Osteocyte (in vitro differentiated cells): ENCODE results near the gene NEMF. TPM values are rescaled to one million over a fixed set of nuclear protein-coding genes. Genes with fewer than 3 reads are reported as not detected.

Experiments used
- DNase-seq: peaks from one replicate; pipeline ENCODE4 v3.0.0; 2021; ENCODE audit warnings: mixed read lengths; ENCODE audit not compliant: unreplicated experiment; ENCODE audit errors: extremely low spot score
- H3K27ac Mint-ChIP-seq: one replicate; pipeline ENCODE4 v1.8.0; 2021; ENCODE audit warnings: mild to moderate bottlenecking, mixed read lengths; ENCODE audit not compliant: unreplicated experiment
- H3K27me3 Mint-ChIP-seq: one replicate; pipeline ENCODE4 v1.8.0; 2021; ENCODE audit warnings: mixed read lengths; ENCODE audit not compliant: unreplicated experiment
- H3K36me3 Mint-ChIP-seq: one replicate; pipeline ENCODE4 v1.8.0; 2021; ENCODE audit warnings: mixed read lengths; ENCODE audit not compliant: unreplicated experiment
- H3K4me1 Mint-ChIP-seq: one replicate; pipeline ENCODE4 v1.8.0; 2021; ENCODE audit warnings: mixed read lengths; ENCODE audit not compliant: unreplicated experiment
- H3K4me3 Mint-ChIP-seq: one replicate; pipeline ENCODE4 v1.8.0; 2021; ENCODE audit warnings: mild to moderate bottlenecking, moderate library complexity, mixed read lengths; ENCODE audit not compliant: unreplicated experiment
- H3K9me3 Mint-ChIP-seq: one replicate; pipeline ENCODE4 v1.8.0; 2021; ENCODE audit warnings: mixed read lengths; ENCODE audit not compliant: unreplicated experiment
- CTCF ChIP-seq: fragments of 200-600 bp; sonication (generic); IDR thresholded peaks from 2 replicates; pipeline ENCODE4 v1.5.0; 2021; ENCODE audit warnings: antibody characterized with exemption, mild to moderate bottlenecking, moderate library complexity
- total RNA-seq: library from RNA; stranded (reverse); gene quantifications from 2 replicates; pipeline ENCODE4 v1.2.1, GENCODE V29; 2021

Gene NEMF
- total RNA-seq, 1 donor from 2014 or later: 71.3 TPM

DNA sequence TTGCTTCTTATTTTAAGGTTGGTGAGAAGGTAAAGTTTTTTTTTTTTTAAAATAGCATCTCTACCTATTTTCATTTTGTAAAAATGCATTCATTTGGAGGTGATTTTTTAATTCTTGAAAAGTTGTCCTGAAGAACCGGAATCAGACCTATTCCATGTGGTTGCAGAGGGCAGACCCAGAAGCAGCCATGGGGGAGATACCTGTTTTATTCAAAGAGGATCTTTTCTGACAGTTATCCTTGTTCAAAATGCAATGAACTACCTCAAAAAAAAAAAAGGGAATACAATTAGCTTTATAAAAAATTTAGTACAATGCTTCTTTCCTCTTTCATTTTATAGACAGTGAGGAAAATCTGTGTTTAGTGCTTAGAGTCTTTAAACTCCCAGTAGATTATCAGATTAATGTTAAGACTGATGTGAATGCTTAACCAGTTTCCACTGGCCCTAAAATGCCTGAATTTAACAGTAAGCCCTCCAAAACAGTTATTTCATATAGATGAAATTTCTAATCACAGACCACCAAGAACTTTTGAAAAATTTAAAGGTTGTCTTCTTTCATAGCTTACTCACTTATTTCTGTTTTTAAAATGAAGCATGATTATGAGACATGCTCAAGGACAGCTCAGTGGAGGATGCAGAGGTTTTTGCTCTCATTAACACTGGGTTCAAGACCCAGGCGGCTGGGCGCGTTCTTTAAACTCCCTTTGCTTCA lies 8.6 kb upstream of the NEMF start:
- no peak for DNase-seq
- Mint-ChIP-seq H3K4me3 (no peak overlapping the region), H3K27ac (no peak overlapping the region), H3K9me3 (no peaks in the 10 kb centered on the region), H3K27me3 (no peaks in the 10 kb centered on the region), H3K4me1 (peaks cover 17% of the 10 kb centered on the region), H3K36me3 (no peaks in the 10 kb centered on the region)
- no peak for TF ChIP-seq CTCF

GRCh38 chr14:49858383-49858782 lies 5.8 kb upstream of the NEMF start:
- no peaks in the 10 kb centered on the region for H3K9me3 Mint-ChIP-seq
- no peak for DNase-seq
- peaks cover 23% of the 10 kb centered on the region for H3K4me1 Mint-ChIP-seq
- no peak for TF ChIP-seq CTCF
- no peak overlapping the region for H3K4me3 Mint-ChIP-seq
- H3K27me3 Mint-ChIP-seq: no peaks in the 10 kb centered on the region
- H3K36me3 Mint-ChIP-seq: no peaks in the 10 kb centered on the region
- no peak overlapping the region for H3K27ac Mint-ChIP-seq

- Mint-ChIP-seq H3K4me3 (no peak overlapping the region), H3K9me3 (no peaks in the 10 kb centered on the region), H3K27ac (no peak overlapping the region), H3K36me3 (no peaks in the 10 kb centered on the region), H3K27me3 (no peaks in the 10 kb centered on the region), H3K4me1 (peaks cover 27% of the 10 kb centered on the region)
- TF ChIP-seq CTCF: no peak
- no peak for DNase-seq
These were observed 4.9 kb upstream of the NEMF start for GRCh38 chr14:49857427-49858003.

DNA sequence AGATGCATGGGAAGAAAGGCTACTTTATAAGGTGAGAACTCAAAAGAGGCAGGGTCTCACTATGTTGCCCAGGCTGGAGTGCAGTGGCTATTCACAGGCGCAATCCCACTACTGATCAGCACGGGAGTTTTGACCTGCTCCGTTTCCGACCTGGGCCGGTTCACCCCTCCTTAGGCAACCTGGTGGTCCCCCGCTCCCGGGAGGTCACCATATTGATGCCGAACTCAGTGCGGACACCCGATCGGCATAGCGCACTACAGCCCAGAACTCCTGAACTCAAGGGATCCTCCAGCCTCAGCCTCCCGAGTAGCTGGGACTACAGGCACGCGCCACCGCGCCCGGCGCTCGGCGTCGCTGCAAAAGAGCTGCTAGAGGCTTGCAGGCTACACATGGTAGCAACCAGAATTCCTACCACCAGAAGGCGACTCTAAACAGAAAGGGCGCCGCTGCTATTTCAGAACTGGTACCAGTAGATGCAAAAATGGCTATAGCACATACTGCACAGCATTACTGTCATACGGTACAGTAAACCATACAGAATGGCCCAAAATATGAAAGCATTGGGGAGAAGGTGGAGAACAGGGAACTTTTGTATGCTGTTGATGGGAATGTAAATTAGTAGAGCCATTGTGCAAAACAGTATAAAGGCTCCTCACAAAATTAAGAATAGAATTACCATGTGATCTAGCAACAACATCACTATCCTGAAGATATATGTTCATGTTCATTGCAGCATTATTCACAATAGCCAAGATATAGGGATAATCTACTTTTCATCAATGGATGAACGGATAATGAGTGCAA lies 1.2 kb upstream of the NEMF start:
- Mint-ChIP-seq H3K27ac (peak overlapping the region; percentile 73), H3K9me3 (no peaks in the 10 kb centered on the region), H3K27me3 (no peaks in the 10 kb centered on the region), H3K4me1 (peaks cover 32% of the 10 kb centered on the region), H3K36me3 (peaks cover 18% of the 10 kb centered on the region), H3K4me3 (peak overlapping the region; percentile 97)
- DNase-seq: peak; percentile 87
- TF ChIP-seq CTCF: peak; percentile 79

DNA sequence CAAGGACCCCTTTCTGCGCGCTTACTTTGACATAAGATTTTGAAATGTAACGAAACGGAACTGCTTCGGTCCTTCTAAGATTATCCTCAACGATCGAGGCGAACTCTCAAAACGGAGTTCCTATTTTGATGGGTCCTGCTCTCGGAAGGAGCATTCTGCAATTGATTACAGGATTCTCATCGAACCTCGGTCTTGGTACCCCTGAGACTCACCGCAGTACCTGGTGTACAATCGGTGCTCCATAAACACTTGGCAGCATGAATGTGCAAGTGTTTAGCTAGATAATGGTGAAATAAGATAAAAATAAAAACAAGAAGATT lies 530 bp upstream of the NEMF start:
- peak overlapping the region; percentile 97 for H3K4me3 Mint-ChIP-seq
- H3K9me3 Mint-ChIP-seq: no peaks in the 10 kb centered on the region
- no peaks in the 10 kb centered on the region for H3K27me3 Mint-ChIP-seq
- H3K36me3 Mint-ChIP-seq: peaks cover 20% of the 10 kb centered on the region
- H3K4me1 Mint-ChIP-seq: peaks cover 32% of the 10 kb centered on the region
- peak overlapping the region; percentile 98 for H3K27ac Mint-ChIP-seq
- no peak for DNase-seq
- peak; percentile 5 for TF ChIP-seq CTCF
